Endothelial cell (in vitro differentiated cells): ENCODE measurements around the gene TMEM178A. TPM values are rescaled to one million over a fixed set of nuclear protein-coding genes. Genes with fewer than 3 reads are reported as not detected.

ENCODE experiments used
- DNase-seq: peaks from one replicate; pipeline ENCODE4 v3.0.0; 2021; ENCODE audit warnings: low spot score
- H3K27ac Mint-ChIP-seq: one replicate; pipeline ENCODE4 v1.8.0; 2021; ENCODE audit warnings: mixed read lengths, inconsistent platforms; ENCODE audit not compliant: unreplicated experiment
- H3K27me3 Mint-ChIP-seq: one replicate; pipeline ENCODE4 v1.8.0; 2021; ENCODE audit warnings: mild to moderate bottlenecking, moderate library complexity, mixed read lengths, inconsistent platforms; ENCODE audit not compliant: unreplicated experiment
- H3K36me3 Mint-ChIP-seq: one replicate; pipeline ENCODE4 v1.8.0; 2021; ENCODE audit warnings: mild to moderate bottlenecking, low read depth, mixed read lengths, inconsistent platforms; ENCODE audit not compliant: unreplicated experiment
- H3K4me1 Mint-ChIP-seq: one replicate; pipeline ENCODE4 v1.8.0; 2021; ENCODE audit warnings: mild to moderate bottlenecking, mixed read lengths, inconsistent platforms; ENCODE audit not compliant: unreplicated experiment
- H3K4me3 Mint-ChIP-seq: one replicate; pipeline ENCODE4 v1.8.0; 2021; ENCODE audit warnings: mild to moderate bottlenecking, mixed read lengths, inconsistent platforms; ENCODE audit not compliant: unreplicated experiment
- H3K9me3 Mint-ChIP-seq: one replicate; pipeline ENCODE4 v1.8.0; 2021; ENCODE audit warnings: mixed read lengths, inconsistent platforms; ENCODE audit not compliant: unreplicated experiment
- total RNA-seq: library from RNA; stranded (reverse); fragmentation: NEBNext Ultra II Directional; extraction: Animal tissue kit (Norgen Biotek cat#: 25700); gene quantifications from one replicate; pipeline ENCODE4 v1.2.1, GENCODE V29; 2021; ENCODE audit not compliant: unreplicated experiment
- TF ChIP-seq, protein P1 (sequence below): fragments of 200-600 bp; sonication (generic); IDR thresholded peaks from one replicate; pipeline ENCODE4 v1.5.0; 2021; ENCODE audit warnings: antibody characterized with exemption; ENCODE audit not compliant: unreplicated experiment

TMEM178A gene
- total RNA-seq, 1 donor from 2014 or later: 4.8 TPM

DNA sequence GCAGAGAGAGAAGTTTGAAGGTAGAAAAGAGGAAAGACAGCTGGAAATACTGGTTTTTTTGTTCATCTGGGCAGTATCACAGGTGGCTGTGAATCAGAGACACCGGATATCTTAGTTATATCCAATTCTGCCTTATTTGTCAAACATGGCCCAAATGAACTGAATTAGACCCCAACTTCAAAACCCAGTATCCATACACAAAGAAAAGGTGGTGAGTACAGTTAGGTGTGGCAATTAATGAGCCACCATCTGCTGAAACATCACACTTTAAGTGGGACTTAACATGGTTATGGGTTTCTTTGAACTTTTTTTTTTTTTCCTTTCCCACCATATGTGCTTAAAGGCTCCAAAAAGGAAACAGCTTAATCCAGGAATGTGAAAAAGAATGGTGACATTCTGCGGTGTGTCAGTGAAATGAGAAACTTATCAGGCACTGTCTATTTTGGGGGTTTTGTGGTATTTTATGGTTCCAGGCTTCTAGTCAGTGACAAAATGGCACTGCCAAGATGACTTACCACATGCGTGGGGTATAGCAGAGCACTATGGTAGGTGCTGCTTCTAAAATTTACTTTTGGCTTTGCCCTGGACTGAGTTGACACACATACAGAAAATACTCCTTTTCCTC lies 5.0 kb upstream of the TMEM178A start:
- DNase-seq: no peak
- Mint-ChIP-seq H3K4me1 (peaks cover 12% of the 10 kb centered on the region), H3K36me3 (peaks cover 5% of the 10 kb centered on the region)

DNA sequence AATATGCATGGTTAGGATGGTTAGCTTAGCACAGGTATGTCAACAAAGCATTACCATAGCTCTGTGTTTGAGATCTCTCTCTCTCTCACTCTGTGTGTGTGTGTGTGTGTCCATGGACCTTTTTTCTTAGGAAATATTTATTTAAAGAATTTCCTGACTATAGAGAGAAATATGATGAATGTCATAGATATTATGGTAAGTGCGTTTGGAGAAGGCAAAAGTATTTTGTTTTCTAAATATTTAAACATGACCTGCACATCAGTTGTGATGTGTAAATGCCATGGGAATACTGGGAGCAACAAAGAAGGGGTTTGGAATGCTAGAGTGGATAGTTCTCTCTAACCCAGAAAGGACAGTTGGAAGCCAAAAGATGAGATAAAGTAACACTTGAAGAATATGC lies 3.9 kb upstream of the TMEM178A start:
- H3K9me3 Mint-ChIP-seq: no peaks in the 10 kb centered on the region
- no peak overlapping the region for H3K4me3 Mint-ChIP-seq
- peaks cover 5% of the 10 kb centered on the region for H3K36me3 Mint-ChIP-seq
- peaks cover 9% of the 10 kb centered on the region for H3K27me3 Mint-ChIP-seq
- H3K27ac Mint-ChIP-seq: no peak overlapping the region
- H3K4me1 Mint-ChIP-seq: peaks cover 15% of the 10 kb centered on the region
- DNase-seq: no peak
- TF ChIP-seq, protein P1, sequence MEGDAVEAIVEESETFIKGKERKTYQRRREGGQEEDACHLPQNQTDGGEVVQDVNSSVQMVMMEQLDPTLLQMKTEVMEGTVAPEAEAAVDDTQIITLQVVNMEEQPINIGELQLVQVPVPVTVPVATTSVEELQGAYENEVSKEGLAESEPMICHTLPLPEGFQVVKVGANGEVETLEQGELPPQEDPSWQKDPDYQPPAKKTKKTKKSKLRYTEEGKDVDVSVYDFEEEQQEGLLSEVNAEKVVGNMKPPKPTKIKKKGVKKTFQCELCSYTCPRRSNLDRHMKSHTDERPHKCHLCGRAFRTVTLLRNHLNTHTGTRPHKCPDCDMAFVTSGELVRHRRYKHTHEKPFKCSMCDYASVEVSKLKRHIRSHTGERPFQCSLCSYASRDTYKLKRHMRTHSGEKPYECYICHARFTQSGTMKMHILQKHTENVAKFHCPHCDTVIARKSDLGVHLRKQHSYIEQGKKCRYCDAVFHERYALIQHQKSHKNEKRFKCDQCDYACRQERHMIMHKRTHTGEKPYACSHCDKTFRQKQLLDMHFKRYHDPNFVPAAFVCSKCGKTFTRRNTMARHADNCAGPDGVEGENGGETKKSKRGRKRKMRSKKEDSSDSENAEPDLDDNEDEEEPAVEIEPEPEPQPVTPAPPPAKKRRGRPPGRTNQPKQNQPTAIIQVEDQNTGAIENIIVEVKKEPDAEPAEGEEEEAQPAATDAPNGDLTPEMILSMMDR: no peak

More for the DNA sequence above, 5.0 kb upstream of the TMEM178A start:
- Mint-ChIP-seq H3K9me3 (no peaks in the 10 kb centered on the region), H3K27ac (no peak overlapping the region), H3K4me3 (no peak overlapping the region), H3K27me3 (peaks cover 7% of the 10 kb centered on the region)
- TF ChIP-seq, protein P1: no peak

DNA sequence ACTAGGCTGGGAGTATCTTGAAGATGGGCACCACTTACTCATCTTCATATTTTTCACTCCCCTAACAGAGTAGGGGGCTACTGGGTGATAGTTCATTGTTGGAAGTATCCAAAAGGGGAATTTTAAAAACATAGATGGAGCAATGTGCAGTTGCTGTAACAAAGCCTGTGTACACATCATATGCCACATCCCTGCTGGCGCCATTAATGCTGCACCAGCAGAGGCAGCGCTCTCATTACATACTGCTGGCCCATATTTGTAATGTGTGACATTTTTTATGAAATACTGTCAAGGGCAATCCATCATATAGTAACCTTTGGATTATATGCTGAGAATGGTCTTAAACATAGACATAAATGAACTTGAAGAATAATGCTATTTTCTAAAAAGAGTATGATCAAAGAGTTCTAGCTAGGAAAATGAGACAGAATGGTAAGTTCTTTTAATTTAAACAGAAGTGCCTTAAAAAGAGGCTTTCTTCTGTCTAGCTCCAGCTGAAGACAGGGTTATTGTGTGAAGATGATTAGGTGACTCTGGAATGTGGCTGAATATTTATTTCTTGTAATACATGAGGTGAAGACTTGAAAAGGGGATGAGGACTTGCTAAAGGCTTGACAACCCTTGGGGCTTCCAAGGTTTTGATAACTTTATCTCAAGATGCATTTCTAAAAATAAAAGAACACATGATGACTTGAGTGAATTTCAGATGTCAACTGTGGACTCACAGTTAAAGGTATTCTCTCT lies 2.4 kb upstream of the TMEM178A start:
- H3K27me3 Mint-ChIP-seq: peaks cover 20% of the 10 kb centered on the region
- H3K36me3 Mint-ChIP-seq: peaks cover 9% of the 10 kb centered on the region
- TF ChIP-seq, protein P1: no peak
- no peak for DNase-seq
- no peaks in the 10 kb centered on the region for H3K9me3 Mint-ChIP-seq
- no peak overlapping the region for H3K27ac Mint-ChIP-seq
- peaks cover 24% of the 10 kb centered on the region for H3K4me1 Mint-ChIP-seq
- H3K4me3 Mint-ChIP-seq: no peak overlapping the region

DNA sequence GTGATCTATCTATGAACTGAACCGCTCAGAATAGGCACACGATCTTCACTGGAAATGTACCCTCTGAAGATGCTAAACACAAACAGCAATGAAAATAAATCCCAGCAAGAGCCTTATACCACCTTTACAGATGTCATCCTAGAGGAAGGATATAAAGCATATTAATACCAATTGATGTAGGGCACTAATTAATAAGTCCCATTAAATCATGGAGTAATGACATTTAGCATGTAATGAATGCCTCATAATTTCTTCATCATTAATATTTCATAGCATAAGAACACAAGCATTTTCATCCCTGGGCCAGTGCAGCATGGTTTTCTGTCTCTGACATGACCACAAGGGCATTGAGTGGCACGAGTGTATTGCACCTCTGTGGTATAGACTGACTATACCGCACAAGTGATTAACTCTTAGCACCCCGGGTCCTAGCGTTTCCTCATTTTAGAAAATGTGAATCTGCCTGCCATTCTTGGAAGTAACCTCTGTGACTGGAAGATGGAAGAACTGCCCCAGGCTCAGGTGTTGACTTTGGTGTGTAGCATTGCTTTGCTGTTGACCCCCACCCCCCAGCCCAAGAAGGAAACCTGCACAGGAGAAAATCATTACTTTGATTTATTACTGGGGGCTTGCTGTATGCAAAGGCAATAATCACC lies 1.4 kb upstream of the TMEM178A start:
- Mint-ChIP-seq H3K4me3 (peak overlapping the region; percentile 95), H3K27ac (no peak overlapping the region), H3K9me3 (no peaks in the 10 kb centered on the region), H3K36me3 (peaks cover 9% of the 10 kb centered on the region), H3K27me3 (peaks cover 20% of the 10 kb centered on the region), H3K4me1 (peaks cover 24% of the 10 kb centered on the region)
- no peak for DNase-seq
- TF ChIP-seq, protein P1: no peak
